ENCODE results near the gene STRA6.

Gene STRA6

GRCh38 chr15:74159773-74160172 lies 42.8 kb downstream of the STRA6 start:
- TF ChIP-seq CTCF (IDR thresholded peaks at IDR 0.05; ENCODE audit: extremely low read depth, missing control alignments), result no peak

GRCh38 chr15:74158855-74159650 lies 43.5 kb downstream of the STRA6 start:
- no peak for TF ChIP-seq CTCF (IDR thresholded peaks at IDR 0.05; ENCODE audit: extremely low read depth, missing control alignments)
- DNase-seq (ENCODE audit: low spot score), result peak; percentile 64

More at GRCh38 chr15:74159773-74160172, 42.8 kb downstream of the STRA6 start:
- DNase-seq (ENCODE audit: low spot score), result no peak

GRCh38 chr15:74157868-74158827 lies 44.4 kb downstream of the STRA6 start:
- DNase-seq (ENCODE audit: low spot score), result no peak
- TF ChIP-seq CTCF (IDR thresholded peaks at IDR 0.05; ENCODE audit: extremely low read depth, missing control alignments), result no peak

- no peak for TF ChIP-seq CTCF (IDR thresholded peaks at IDR 0.05; ENCODE audit: extremely low read depth, missing control alignments)
- no peak for DNase-seq (ENCODE audit: low spot score)
Measured at GRCh38 chr15:74156678-74157411, 45.7 kb downstream of the STRA6 start.

GRCh38 chr15:74155766-74156417 lies 46.7 kb downstream of the STRA6 start:
- no peak for DNase-seq (ENCODE audit: low spot score)
- no peak for TF ChIP-seq CTCF (IDR thresholded peaks at IDR 0.05; ENCODE audit: extremely low read depth, missing control alignments)

- no peak for DNase-seq (ENCODE audit: low spot score)
- no peak for TF ChIP-seq CTCF (IDR thresholded peaks at IDR 0.05; ENCODE audit: extremely low read depth, missing control alignments)
Measured at GRCh38 chr15:74147051-74147450, 55.5 kb downstream of the STRA6 start.

All from GM20000 (cell line).